ENCODE results near the gene PPP1R16B. TPM values are rescaled to one million over a fixed set of nuclear protein-coding genes. Genes with fewer than 3 reads are reported as not detected.
A peak's percentile ranks its signal among the peaks of the same experiment; 100 is the strongest.
"Not testable (repeated sequence)": the region's sequence is repeated elsewhere in the genome, so short reads cannot be mapped to it uniquely, and the experiment has no call there.

Gene PPP1R16B
- total RNA-seq, 2 experiments from 2014 or later: 65.3 to 65.4 TPM

- H3K4me1 Mint-ChIP-seq: peaks cover 62% of the 10 kb centered on the region
- peaks cover 50% of the 10 kb centered on the region for H3K36me3 Mint-ChIP-seq
- no peak for DNase-seq
- no peaks in the 10 kb centered on the region for H3K27me3 Mint-ChIP-seq
- peak overlapping the region; percentile 88 for H3K27ac Mint-ChIP-seq
- no peaks in the 10 kb centered on the region for H3K9me3 Mint-ChIP-seq
- H3K4me3 Mint-ChIP-seq: peak overlapping the region; percentile 27
These were observed 36.1 kb downstream of the PPP1R16B start for GRCh38 chr20:38841570-38841969.

- Mint-ChIP-seq H3K36me3 (peaks cover 51% of the 10 kb centered on the region), H3K9me3 (no peaks in the 10 kb centered on the region), H3K27me3 (no peaks in the 10 kb centered on the region), H3K4me3 (peak overlapping the region; percentile 27), H3K27ac (peak overlapping the region; percentile 88), H3K4me1 (peaks cover 64% of the 10 kb centered on the region)
- DNase-seq: no peak
These were observed 36.5 kb downstream of the PPP1R16B start for GRCh38 chr20:38842026-38842425.

GRCh38 chr20:38842558-38842981 is 37.1 kb downstream of the PPP1R16B start:
- peak overlapping the region; percentile 88 for H3K27ac Mint-ChIP-seq
- no peaks in the 10 kb centered on the region for H3K27me3 Mint-ChIP-seq
- peak; percentile 56 for DNase-seq
- H3K4me1 Mint-ChIP-seq: peaks cover 64% of the 10 kb centered on the region
- H3K4me3 Mint-ChIP-seq: no peak overlapping the region
- H3K36me3 Mint-ChIP-seq: peaks cover 55% of the 10 kb centered on the region
- no peaks in the 10 kb centered on the region for H3K9me3 Mint-ChIP-seq

GRCh38 chr20:38843346-38843745 is 37.8 kb downstream of the PPP1R16B start:
- peak; percentile 33 for DNase-seq
- no peaks in the 10 kb centered on the region for H3K27me3 Mint-ChIP-seq
- no peaks in the 10 kb centered on the region for H3K9me3 Mint-ChIP-seq
- peaks cover 55% of the 10 kb centered on the region for H3K36me3 Mint-ChIP-seq
- H3K27ac Mint-ChIP-seq: peak overlapping the region; percentile 88
- peak overlapping the region; percentile 20 for H3K4me3 Mint-ChIP-seq
- H3K4me1 Mint-ChIP-seq: peaks cover 66% of the 10 kb centered on the region

GRCh38 chr20:38844963-38845362 is 39.5 kb downstream of the PPP1R16B start:
- Mint-ChIP-seq H3K9me3 (no peaks in the 10 kb centered on the region), H3K27ac (peak overlapping the region; percentile 90), H3K4me1 (peaks cover 75% of the 10 kb centered on the region), H3K36me3 (peaks cover 56% of the 10 kb centered on the region), H3K27me3 (no peaks in the 10 kb centered on the region), H3K4me3 (peak overlapping the region; percentile 50)
- DNase-seq: no peak

- Mint-ChIP-seq H3K9me3 (no peaks in the 10 kb centered on the region), H3K4me3 (no peak overlapping the region), H3K27ac (no peak overlapping the region), H3K4me1 (peaks cover 49% of the 10 kb centered on the region), H3K36me3 (peaks cover 55% of the 10 kb centered on the region), H3K27me3 (no peaks in the 10 kb centered on the region)
- DNase-seq: no peak
These were observed 42.3 kb downstream of the PPP1R16B start for GRCh38 chr20:38847840-38848239.

GRCh38 chr20:38853759-38854158 is 48.3 kb downstream of the PPP1R16B start:
- DNase-seq: no peak
- Mint-ChIP-seq H3K36me3 (peaks cover 50% of the 10 kb centered on the region), H3K4me1 (peaks cover 46% of the 10 kb centered on the region), H3K27me3 (no peaks in the 10 kb centered on the region), H3K4me3 (no peak overlapping the region), H3K9me3 (no peaks in the 10 kb centered on the region), H3K27ac (no peak overlapping the region)

- no peak overlapping the region for H3K27ac Mint-ChIP-seq
- H3K36me3 Mint-ChIP-seq: peaks cover 43% of the 10 kb centered on the region
These were observed 49.2 kb downstream of the PPP1R16B start for GRCh38 chr20:38854654-38855066.

GRCh38 chr20:38855356-38855755 is 49.9 kb downstream of the PPP1R16B start:
- no peak for DNase-seq
- Mint-ChIP-seq H3K4me1 (peaks cover 46% of the 10 kb centered on the region), H3K27me3 (no peaks in the 10 kb centered on the region), H3K4me3 (no peak overlapping the region), H3K9me3 (no peaks in the 10 kb centered on the region), H3K27ac (no peak overlapping the region), H3K36me3 (peaks cover 39% of the 10 kb centered on the region)

More at GRCh38 chr20:38854654-38855066, 49.2 kb downstream of the PPP1R16B start:
- Mint-ChIP-seq H3K27me3 (no peaks in the 10 kb centered on the region), H3K4me3 (no peak overlapping the region), H3K4me1 (peaks cover 47% of the 10 kb centered on the region), H3K9me3 (no peaks in the 10 kb centered on the region)
- DNase-seq: no peak

- no peak overlapping the region for H3K4me3 Mint-ChIP-seq
These were observed 51.1 kb downstream of the PPP1R16B start for GRCh38 chr20:38856570-38856969.

GRCh38 chr20:38857703-38858102 is 52.2 kb downstream of the PPP1R16B start:
- DNase-seq: no peak
- H3K4me3 Mint-ChIP-seq: no peak overlapping the region
- H3K27ac Mint-ChIP-seq: no peak overlapping the region
- no peaks in the 10 kb centered on the region for H3K27me3 Mint-ChIP-seq
- peaks cover 65% of the 10 kb centered on the region for H3K4me1 Mint-ChIP-seq
- no peaks in the 10 kb centered on the region for H3K9me3 Mint-ChIP-seq
- H3K36me3 Mint-ChIP-seq: peaks cover 29% of the 10 kb centered on the region

More at GRCh38 chr20:38856570-38856969, 51.1 kb downstream of the PPP1R16B start:
- peaks cover 56% of the 10 kb centered on the region for H3K4me1 Mint-ChIP-seq
- no peaks in the 10 kb centered on the region for H3K27me3 Mint-ChIP-seq
- no peak overlapping the region for H3K27ac Mint-ChIP-seq
- H3K36me3 Mint-ChIP-seq: peaks cover 39% of the 10 kb centered on the region
- no peak for DNase-seq
- no peaks in the 10 kb centered on the region for H3K9me3 Mint-ChIP-seq

GRCh38 chr20:38859070-38859690 is 53.7 kb downstream of the PPP1R16B start:
- H3K36me3 Mint-ChIP-seq: peaks cover 15% of the 10 kb centered on the region
- DNase-seq: peak; percentile 24
- no peaks in the 10 kb centered on the region for H3K27me3 Mint-ChIP-seq
- H3K9me3 Mint-ChIP-seq: no peaks in the 10 kb centered on the region
- no peak overlapping the region for H3K4me3 Mint-ChIP-seq
- peaks cover 73% of the 10 kb centered on the region for H3K4me1 Mint-ChIP-seq
- peak overlapping the region; percentile 54 for H3K27ac Mint-ChIP-seq

- not testable (repeated sequence) for H3K27ac Mint-ChIP-seq
These were observed 54.4 kb downstream of the PPP1R16B start for GRCh38 chr20:38859857-38860256.

GRCh38 chr20:38861071-38861401 is 55.5 kb downstream of the PPP1R16B start:
- no peaks in the 10 kb centered on the region for H3K27me3 Mint-ChIP-seq
- H3K4me1 Mint-ChIP-seq: peaks cover 71% of the 10 kb centered on the region
- peak overlapping the region; percentile 6 for H3K27ac Mint-ChIP-seq
- DNase-seq: no peak
- peaks cover 6% of the 10 kb centered on the region for H3K36me3 Mint-ChIP-seq
- no peak overlapping the region for H3K4me3 Mint-ChIP-seq
- H3K9me3 Mint-ChIP-seq: no peaks in the 10 kb centered on the region

More at GRCh38 chr20:38859857-38860256, 54.4 kb downstream of the PPP1R16B start:
- peaks cover 73% of the 10 kb centered on the region for H3K4me1 Mint-ChIP-seq
- H3K27me3 Mint-ChIP-seq, DNase-seq, H3K4me3 Mint-ChIP-seq, H3K36me3 Mint-ChIP-seq, H3K9me3 Mint-ChIP-seq: not testable (repeated sequence)

- no peak for DNase-seq
- Mint-ChIP-seq H3K4me1 (peaks cover 67% of the 10 kb centered on the region), H3K36me3 (peaks cover 3% of the 10 kb centered on the region), H3K27me3 (no peaks in the 10 kb centered on the region), H3K27ac (peak overlapping the region; percentile 47), H3K4me3 (no peak overlapping the region), H3K9me3 (no peaks in the 10 kb centered on the region)
These were observed 56.7 kb downstream of the PPP1R16B start for GRCh38 chr20:38862226-38862625.

All from activated naive CD8-positive, alpha-beta T cell treated with anti-CD3 and anti-CD28 coated beads for 36 hours (primary cell).